ENCODE data around the gene FADS6. TPM values are rescaled to one million over a fixed set of nuclear protein-coding genes. Genes with fewer than 3 reads are reported as not detected.

Gene FADS6
- total and polyA plus RNA-seq, 12 donors = 0.92 to 15.3 (median 6.0) TPM

GRCh38 chr17:74920642-74921025 lies 27.2 kb upstream of the FADS6 start:
- H3K27ac ChIP-seq = no peak overlapping the region
- no peak for DNase-seq
- no peak overlapping the region for H3K4me3 ChIP-seq
- no peaks in the 10 kb centered on the region for H3K36me3 ChIP-seq (replicated peaks in 1 of 2)
- TF ChIP-seq, protein P1, sequence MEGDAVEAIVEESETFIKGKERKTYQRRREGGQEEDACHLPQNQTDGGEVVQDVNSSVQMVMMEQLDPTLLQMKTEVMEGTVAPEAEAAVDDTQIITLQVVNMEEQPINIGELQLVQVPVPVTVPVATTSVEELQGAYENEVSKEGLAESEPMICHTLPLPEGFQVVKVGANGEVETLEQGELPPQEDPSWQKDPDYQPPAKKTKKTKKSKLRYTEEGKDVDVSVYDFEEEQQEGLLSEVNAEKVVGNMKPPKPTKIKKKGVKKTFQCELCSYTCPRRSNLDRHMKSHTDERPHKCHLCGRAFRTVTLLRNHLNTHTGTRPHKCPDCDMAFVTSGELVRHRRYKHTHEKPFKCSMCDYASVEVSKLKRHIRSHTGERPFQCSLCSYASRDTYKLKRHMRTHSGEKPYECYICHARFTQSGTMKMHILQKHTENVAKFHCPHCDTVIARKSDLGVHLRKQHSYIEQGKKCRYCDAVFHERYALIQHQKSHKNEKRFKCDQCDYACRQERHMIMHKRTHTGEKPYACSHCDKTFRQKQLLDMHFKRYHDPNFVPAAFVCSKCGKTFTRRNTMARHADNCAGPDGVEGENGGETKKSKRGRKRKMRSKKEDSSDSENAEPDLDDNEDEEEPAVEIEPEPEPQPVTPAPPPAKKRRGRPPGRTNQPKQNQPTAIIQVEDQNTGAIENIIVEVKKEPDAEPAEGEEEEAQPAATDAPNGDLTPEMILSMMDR (IDR thresholded peaks at IDR 0.05) = no peak
- no peak for TF ChIP-seq POLR2A (IDR thresholded peaks at IDR 0.05)
- H3K4me1 ChIP-seq (replicated peaks in 1 of 2) = peaks cover 13 to 20% of the 10 kb centered on the region in 2 donors
- WGBS, 4 donors = 66 to 82% (median 71%) methylated on average over 6 of the region's 6 CpGs
- H3K27me3 ChIP-seq = peaks cover 21% of the 10 kb centered on the region
- no peaks in the 10 kb centered on the region for H3K9me3 ChIP-seq (replicated peaks in 1 of 3)
- intact Hi-C loops (cut with DNase I) = loop anchor here (5.0 kb wide), 1 partner anchor 37 kb away; no protein-coding TSS in a partner anchor

DNA sequence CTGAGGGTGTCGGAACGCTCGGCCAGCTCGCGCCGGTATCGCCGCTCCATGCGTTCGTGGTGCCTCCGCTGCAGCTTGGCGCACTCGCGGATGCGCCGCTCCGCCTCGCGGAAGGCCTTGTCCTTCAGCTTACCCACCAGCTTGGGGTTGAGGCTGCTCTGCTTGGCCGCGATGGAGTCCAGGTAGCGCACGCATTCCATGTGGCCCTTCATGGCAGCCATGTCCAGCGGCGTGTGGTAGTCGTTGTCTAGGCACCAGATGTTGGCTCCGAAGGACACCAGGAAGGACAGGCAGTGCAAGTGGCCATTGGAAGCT lies 26.8 kb upstream of the FADS6 start:
- Histone ChIP-seq H3K27me3 (peaks cover 17% of the 10 kb centered on the region), H3K36me3 (replicated peaks in 1 of 2) (no peaks in the 10 kb centered on the region), H3K27ac (no peak overlapping the region), H3K4me3 (no peak overlapping the region), H3K9me3 (replicated peaks in 1 of 3) (no peaks in the 10 kb centered on the region), H3K4me1 (replicated peaks in 1 of 2) (peaks cover 13 to 20% of the 10 kb centered on the region in 2 donors)
- DNase-seq = no peak
- 84 to 98% (median 88%) methylated on average over 15 to 27 of the region's 27 CpGs for WGBS, 4 donors
- no peak for TF ChIP-seq POLR2A (IDR thresholded peaks at IDR 0.05)
- TF ChIP-seq, protein P1 (IDR thresholded peaks at IDR 0.05) = no peak
- intact Hi-C loops (cut with DNase I) = loop anchor here (5.0 kb wide), 1 partner anchor 37 kb away; no protein-coding TSS in a partner anchor

- no peak overlapping the region for H3K27ac ChIP-seq
- 70 to 94% (median 81%) methylated on average over 22 to 67 of the region's 67 CpGs for WGBS, 4 donors
- H3K9me3 ChIP-seq (replicated peaks in 1 of 3) = no peaks in the 10 kb centered on the region
- no peaks in the 10 kb centered on the region for H3K36me3 ChIP-seq (replicated peaks in 1 of 2)
- no peak overlapping the region for H3K4me3 ChIP-seq
- DNase-seq = no peak
- peaks cover 13 to 19% of the 10 kb centered on the region in 2 donors for H3K4me1 ChIP-seq (replicated peaks in 1 of 2)
- TF ChIP-seq POLR2A (IDR thresholded peaks at IDR 0.05) = no peak
- peaks cover 11% of the 10 kb centered on the region for H3K27me3 ChIP-seq
- intact Hi-C loops (cut with DNase I) = loop anchor here (5.0 kb wide), 1 partner anchor 38 kb away; no protein-coding TSS in a partner anchor
Observed at GRCh38 chr17:74919440-74920305, 26.2 kb upstream of the FADS6 start.

DNA sequence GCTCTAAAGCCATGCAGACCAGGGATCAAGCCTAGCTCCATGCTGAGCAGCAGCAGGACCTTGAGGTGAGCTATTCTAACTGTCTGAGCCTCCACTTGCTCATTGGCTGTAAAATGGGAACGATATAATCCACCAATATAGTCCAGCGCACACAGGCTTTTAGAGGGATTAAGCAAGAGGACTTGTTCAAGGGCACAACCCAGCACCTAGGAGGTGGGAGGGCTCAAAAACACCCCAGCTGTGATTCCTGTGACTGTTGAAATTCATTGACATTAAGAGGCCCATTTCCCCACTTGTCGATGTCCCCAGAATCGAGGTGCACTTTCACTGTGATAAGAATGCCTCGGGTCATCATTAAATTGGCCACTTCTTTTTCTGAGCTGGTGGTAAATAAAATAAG lies 25.5 kb upstream of the FADS6 start:
- WGBS, 4 donors = 79 to 90% (median 82%) methylated on average over 4 to 5 of the region's 5 CpGs
- intact Hi-C loops (cut with DNase I) = no loop called here
- Histone ChIP-seq H3K9me3 (replicated peaks in 1 of 3) (no peaks in the 10 kb centered on the region), H3K36me3 (replicated peaks in 1 of 2) (no peaks in the 10 kb centered on the region), H3K27ac (no peak overlapping the region), H3K27me3 (peaks cover 3% of the 10 kb centered on the region), H3K4me3 (no peak overlapping the region), H3K4me1 (replicated peaks in 1 of 2) (peaks cover 13% of the 10 kb centered on the region in 2 donors)
- DNase-seq = no peak
- TF ChIP-seq, protein P1 (IDR thresholded peaks at IDR 0.05) = no peak
